ENCODE measurements around the gene CYP1A1. TPM values are rescaled to one million over a fixed set of nuclear protein-coding genes. Genes with fewer than 3 reads are reported as not detected.
A peak's percentile ranks its signal among the peaks of the same experiment; 100 is the strongest.

CYP1A1 gene
- total and polyA plus RNA-seq, 9 of the 15 experiments (the other 6 are each of a cell fraction or from before 2014, with no cell fraction given) = 0.04 to 0.13 (median 0.05) TPM; not detected in 5

GRCh38 chr15:74695597-74696397 is 29.5 kb downstream of the CYP1A1 start, which contains the start of gene EDC3 (continued):
- TF ChIP-seq GMEB1 (CRISPR knock-in tag; IDR thresholded peaks at IDR 0.05) = peak; percentile 82
- TF ChIP-seq PHB2 (IDR thresholded peaks at IDR 0.05; ENCODE audit: low read depth) = 0 out of 2 replicates have a peak, but pooled peaks have one; percentile 37
- peak; percentile 90 for TF ChIP-seq EGR1 (conservative IDR thresholded peaks at IDR 0.05)
- peak; percentile 56 to 98; a peak in 3 of 4 replicates for TF ChIP-seq TEAD1 (CRISPR knock-in tag; IDR thresholded peaks at IDR 0.05)
- TF ChIP-seq SIN3B (IDR thresholded peaks at IDR 0.05; ENCODE audit: low read depth) = peak; percentile 94
- no peak for TF ChIP-seq USF2 (CRISPR knock-in tag; IDR thresholded peaks at IDR 0.05)
- no peak for TF ChIP-seq IRF9 (tag; IDR thresholded peaks at IDR 0.05)
- TF ChIP-seq FOXM1 (IDR thresholded peaks at IDR 0.05; ENCODE audit: low read depth) = no peak
- TF ChIP-seq FOXM1 (CRISPR knock-in tag; IDR thresholded peaks at IDR 0.05; ENCODE audit: low read depth) = no peak
- TF ChIP-seq ZNF655 (CRISPR knock-in tag; IDR thresholded peaks at IDR 0.05) = no peak
- no peak for TF ChIP-seq ETV6 (IDR thresholded peaks at IDR 0.05; ENCODE audit: borderline replicate concordance in 1 of 2, low read depth in 2 of 2, low read length in 1 of 2)
- TF ChIP-seq ETV6 (CRISPR knock-in tag; IDR thresholded peaks at IDR 0.05; ENCODE audit: borderline replicate concordance) = 0 out of 2 replicates have a peak, but pooled peaks have one; percentile 26
- peak; percentile 68 for TF ChIP-seq TEAD4 (IDR thresholded peaks at IDR 0.05; ENCODE audit: low read length)
- TF ChIP-seq TEAD4 (CRISPR knock-in tag; IDR thresholded peaks at IDR 0.05; ENCODE audit: borderline replicate concordance) = peak; percentile 58; the same call in 1 of the 2 replicates
- TF ChIP-seq HOXB6 (CRISPR knock-in tag; IDR thresholded peaks at IDR 0.05; ENCODE audit: borderline replicate concordance) = no peak
- no peak for TF ChIP-seq OTX1 (CRISPR knock-in tag; IDR thresholded peaks at IDR 0.05)
- no peak for TF ChIP-seq ZNF232 (CRISPR knock-in tag; IDR thresholded peaks at IDR 0.05)
- TF ChIP-seq ZBTB2 (IDR thresholded peaks at IDR 0.05) = 0 out of 2 replicates have a peak, but pooled peaks have one; percentile 56
- no peak for TF ChIP-seq ZNF146 (CRISPR knock-in tag; IDR thresholded peaks at IDR 0.05; ENCODE audit: unreplicated experiment)
- no peak for TF ChIP-seq SREBF2 (CRISPR knock-in tag; IDR thresholded peaks at IDR 0.05)
